WTC11 (cell line): ENCODE results near the gene MAP7. TPM values are rescaled to one million over a fixed set of nuclear protein-coding genes. Genes with fewer than 3 reads are reported as not detected.

Source experiments
- AR ChIP-seq: fragments of 250-450 bp; sonication (Bioruptor Pico); IDR thresholded peaks from 2 replicates; pipeline ENCODE4 v1.9.0; 2021; ENCODE audit warnings: mild to moderate bottlenecking
- ATF2 ChIP-seq: sonication (generic); formaldehyde crosslinking; IDR thresholded peaks from 2 replicates; pipeline ENCODE4 v1.8.1; 2022; ENCODE audit warnings: low read depth, missing genetic modification reagents, borderline replicate concordance
- CTCF ChIP-seq: fragments of 200-600 bp; IDR thresholded peaks from 2 replicates; pipeline ENCODE4 v1.8.0; 2022; ENCODE audit warnings: antibody characterized with exemption
- E2F1 ChIP-seq: sonication (generic); formaldehyde crosslinking; IDR thresholded peaks from 2 replicates; pipeline ENCODE4 v1.8.0; 2022; ENCODE audit warnings: mild to moderate bottlenecking, missing genetic modification reagents
- E2F4 ChIP-seq: sonication (generic); formaldehyde crosslinking; IDR thresholded peaks from 2 replicates; pipeline ENCODE4 v1.8.1; 2022; ENCODE audit warnings: low read depth, mild to moderate bottlenecking, moderate library complexity, missing genetic modification reagents, borderline replicate concordance
- ERG ChIP-seq: fragments of 250-450 bp; sonication (Bioruptor Pico); IDR thresholded peaks from 2 replicates; pipeline ENCODE4 v1.8.0; 2021; ENCODE audit warnings: mild to moderate bottlenecking
- FOXJ3 ChIP-seq: sonication (generic); formaldehyde crosslinking; IDR thresholded peaks from 2 replicates; pipeline ENCODE4 v1.9.0; 2021; ENCODE audit warnings: missing genetic modification reagents, mild to moderate bottlenecking, borderline replicate concordance
- HMGA2 ChIP-seq: fragments of 250-450 bp; sonication (Bioruptor Pico); IDR thresholded peaks from 2 replicates; pipeline ENCODE4 v1.4.0; 2021; ENCODE audit warnings: mild to moderate bottlenecking, moderate library complexity
- MLX ChIP-seq: sonication (generic); formaldehyde crosslinking; IDR thresholded peaks from 2 replicates; pipeline ENCODE4 v1.8.1; 2023; ENCODE audit warnings: mild to moderate bottlenecking, missing genetic modification reagents, moderate library complexity
- MXD4 ChIP-seq: fragments of 250-450 bp; sonication (Bioruptor Pico); IDR thresholded peaks from 2 replicates; pipeline ENCODE4 v1.8.0; 2021; ENCODE audit warnings: mild to moderate bottlenecking, moderate library complexity, borderline replicate concordance
- PRDM15 ChIP-seq: sonication (generic); formaldehyde crosslinking; IDR thresholded peaks from 2 replicates; pipeline ENCODE4 v1.8.0; 2022; ENCODE audit warnings: missing genetic modification reagents
- TCF7 ChIP-seq: sonication (generic); formaldehyde crosslinking; IDR thresholded peaks from 2 replicates; pipeline ENCODE4 v1.8.0; 2022; ENCODE audit warnings: mild to moderate bottlenecking, low read depth, missing genetic modification reagents, moderate library complexity
- ZBTB43 ChIP-seq: sonication (generic); formaldehyde crosslinking; IDR thresholded peaks from 2 replicates; pipeline ENCODE4 v1.8.1; 2023; ENCODE audit warnings: mild to moderate bottlenecking, missing genetic modification reagents
- ZNF219 ChIP-seq: sonication (generic); formaldehyde crosslinking; IDR thresholded peaks from 2 replicates; pipeline ENCODE4 v1.8.0; 2023; ENCODE audit warnings: missing genetic modification reagents, mild to moderate bottlenecking, borderline replicate concordance
- ZNF232 ChIP-seq: sonication (generic); formaldehyde crosslinking; IDR thresholded peaks from 2 replicates; pipeline ENCODE4 v1.8.0; 2022; ENCODE audit warnings: mild to moderate bottlenecking, missing genetic modification reagents
- ZNF317 ChIP-seq: sonication (generic); formaldehyde crosslinking; IDR thresholded peaks from 2 replicates; pipeline ENCODE4 v1.8.1; 2023; ENCODE audit warnings: low read depth, mild to moderate bottlenecking, moderate library complexity, missing genetic modification reagents, borderline replicate concordance
- ZNF396 ChIP-seq: fragments of 250-450 bp; sonication (Bioruptor Pico); IDR thresholded peaks from 2 replicates; pipeline ENCODE4 v1.8.0; 2021; ENCODE audit warnings: mild to moderate bottlenecking, moderate library complexity, borderline replicate concordance
- ZNF512 ChIP-seq: sonication (generic); formaldehyde crosslinking; IDR thresholded peaks from 2 replicates; pipeline ENCODE4 v1.8.1; 2022; ENCODE audit warnings: missing genetic modification reagents, borderline replicate concordance
- total RNA-seq: library from RNA; stranded (reverse); gene quantifications from 3 replicates; pipeline ENCODE4 v1.2.3, GENCODE V29; 2021

MAP7 gene
- total RNA-seq, 1 experiment from 2014 or later = 56.6 TPM

- TF ChIP-seq ZNF219 (CRISPR knock-in tag) (no peak), ZNF317 (CRISPR knock-in tag) (no peak), ZNF396 (CRISPR knock-in tag) (no peak), ATF2 (CRISPR knock-in tag) (no peak), TCF7 (CRISPR knock-in tag) (no peak), PRDM15 (CRISPR knock-in tag) (peak; percentile 77), AR (CRISPR knock-in tag) (no peak), ZNF512 (no peak), HMGA2 (no peak), E2F1 (CRISPR knock-in tag) (peak; percentile 74; the same call in 1 of the 2 replicates), ZBTB43 (CRISPR knock-in tag) (peak; percentile 90), CTCF (peak; percentile 99), MXD4 (CRISPR knock-in tag) (no peak), MLX (CRISPR knock-in tag) (peak; percentile 25; the same call in 1 of the 2 replicates), ZNF232 (CRISPR knock-in tag) (no peak), FOXJ3 (CRISPR knock-in tag) (no peak), ERG (CRISPR knock-in tag) (no peak), E2F4 (CRISPR knock-in tag) (no peak)
Observed at GRCh38 chr6:136550330-136551071, at the start of gene MAP7 (continued).
